Stimulated activated CD8-positive, alpha-beta memory T cell treated with anti-CD3 and anti-CD28 coated beads, Interleukin-7, amount 100 ng/mL, for 1 hour (primary cell): ENCODE results near the gene SLC6A12.
A peak's percentile ranks its signal among the peaks of the same experiment; 100 is the strongest.
"Not testable (repeated sequence)": the region's sequence is repeated elsewhere in the genome, so short reads cannot be mapped to it uniquely, and the experiment has no call there.

Experiments
- DNase-seq, 2 donors: peaks; one replicate each; pipeline ENCODE4 v3.0.0-alpha.2; 2020; ENCODE audit warnings: low read depth in 2 of 2

SLC6A12 gene

DNA sequence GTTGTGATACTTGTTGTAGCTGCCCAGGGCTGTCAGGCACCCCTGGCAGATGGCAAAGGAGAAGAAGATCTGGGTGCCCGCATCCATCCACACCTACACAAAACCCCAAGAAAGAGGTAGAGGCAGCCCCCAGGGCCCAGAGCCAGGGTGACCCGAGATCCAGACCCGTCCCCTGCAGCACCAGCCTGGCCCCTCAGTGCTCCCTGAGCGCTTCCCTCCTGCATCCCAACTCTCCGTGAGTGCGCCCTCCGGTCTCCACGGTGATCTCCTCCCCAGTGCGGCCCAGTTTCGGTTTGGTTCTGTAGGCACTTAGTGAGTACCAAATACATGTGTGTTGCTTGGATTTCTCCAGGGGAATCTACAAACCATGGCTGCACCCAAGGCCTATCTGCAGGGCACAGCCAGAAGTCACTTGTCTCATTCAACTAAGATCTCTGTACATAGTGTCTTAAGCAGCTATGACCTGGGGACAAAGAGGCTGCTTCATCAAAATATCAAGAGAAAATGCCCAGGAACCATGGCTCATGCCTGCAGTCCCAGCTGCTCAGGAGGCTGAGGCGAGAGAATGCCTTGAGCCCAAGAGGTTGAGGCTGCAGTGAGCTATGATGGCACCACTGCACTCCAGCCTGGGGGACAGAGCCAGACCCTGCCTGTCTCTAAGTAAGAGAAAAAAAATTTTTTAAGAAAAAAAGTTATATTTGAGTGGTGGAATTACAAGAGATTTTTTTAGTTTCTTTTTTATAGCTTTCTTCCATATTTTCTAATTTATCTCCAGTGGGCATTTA, 15.9 kb downstream of the SLC6A12 start:
- no peak for DNase-seq

DNA sequence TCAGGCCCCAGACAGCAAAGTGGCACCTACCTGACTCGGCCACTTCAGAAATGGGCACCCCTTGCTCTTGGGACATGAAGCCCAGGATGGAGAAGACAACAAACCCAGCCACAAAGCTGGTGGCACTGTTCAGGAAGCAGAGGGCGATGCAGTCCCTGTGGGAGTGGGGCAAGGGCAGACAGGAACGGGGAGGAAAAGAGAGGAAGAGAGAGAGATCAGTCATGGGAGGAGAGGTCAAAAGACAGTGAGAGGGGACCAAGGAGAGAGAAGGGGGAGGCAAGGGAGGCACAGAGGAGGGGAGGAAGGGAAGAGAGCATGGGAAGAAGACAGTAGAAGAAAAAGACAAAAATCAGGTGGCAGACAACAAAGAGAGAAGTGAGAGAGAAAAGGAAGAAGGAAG, 16.6 kb downstream of the SLC6A12 start:
- DNase-seq, result no peak

DNA sequence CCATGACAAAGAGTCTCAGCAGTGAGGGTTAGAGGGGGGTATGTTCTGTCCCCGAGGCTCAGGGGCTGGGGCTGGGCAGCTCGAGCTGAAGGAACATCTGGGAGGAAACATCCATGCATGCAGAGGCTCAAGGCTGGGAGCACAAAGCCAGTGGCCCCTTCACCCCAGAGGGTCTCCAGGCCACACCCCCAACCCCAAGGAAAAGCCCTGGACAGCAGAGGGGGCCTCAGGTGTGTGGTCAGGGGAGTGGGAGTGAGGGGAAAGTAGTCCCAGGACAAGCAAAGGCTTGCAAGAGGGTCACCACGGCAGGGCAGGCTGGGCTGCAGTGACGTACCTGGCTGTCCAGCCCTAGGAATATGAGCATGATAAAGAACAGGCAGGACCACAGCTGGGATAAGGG, 17.5 kb downstream of the SLC6A12 start:
- no peak for DNase-seq

DNA sequence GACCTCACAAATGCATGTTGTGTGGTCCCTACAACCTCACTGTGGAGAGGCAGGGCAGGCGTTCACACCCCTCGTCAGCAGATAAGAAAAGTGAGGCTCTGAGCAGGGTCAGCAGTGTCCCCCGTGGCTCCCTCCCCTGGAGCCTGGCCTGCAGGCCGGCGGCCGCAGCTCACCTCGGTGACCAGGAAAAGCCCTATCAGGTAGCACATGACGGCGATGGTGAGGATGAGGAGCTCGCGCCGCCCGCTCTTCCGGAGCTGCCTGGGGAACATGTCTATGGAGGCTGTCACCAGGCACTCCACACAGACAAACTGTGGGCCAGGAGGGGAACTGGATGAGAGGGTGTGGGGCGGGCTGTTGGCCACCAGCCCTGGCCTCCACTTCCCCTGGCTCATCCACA, 18.0 kb downstream of the SLC6A12 start:
- DNase-seq, result no peak

DNA sequence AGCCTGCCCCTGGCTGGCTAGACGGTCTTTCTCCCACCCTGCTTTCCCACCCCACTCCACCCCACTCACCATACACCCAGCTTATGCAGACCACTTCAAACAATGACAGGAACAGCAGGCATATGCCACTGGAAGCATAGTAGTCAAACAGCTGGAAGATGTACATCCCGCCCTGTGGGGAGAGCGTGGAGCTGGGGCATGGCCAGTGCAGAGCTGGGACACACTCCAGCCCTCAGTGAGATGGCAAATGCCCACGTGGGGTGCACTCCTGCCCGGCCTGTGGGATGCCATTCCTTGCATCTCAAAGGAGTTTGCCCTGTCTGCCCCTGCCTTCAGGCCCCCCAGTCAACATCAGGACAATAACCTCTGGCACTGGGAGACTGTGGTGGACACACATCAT, 18.8 kb downstream of the SLC6A12 start:
- no peak for DNase-seq

DNA sequence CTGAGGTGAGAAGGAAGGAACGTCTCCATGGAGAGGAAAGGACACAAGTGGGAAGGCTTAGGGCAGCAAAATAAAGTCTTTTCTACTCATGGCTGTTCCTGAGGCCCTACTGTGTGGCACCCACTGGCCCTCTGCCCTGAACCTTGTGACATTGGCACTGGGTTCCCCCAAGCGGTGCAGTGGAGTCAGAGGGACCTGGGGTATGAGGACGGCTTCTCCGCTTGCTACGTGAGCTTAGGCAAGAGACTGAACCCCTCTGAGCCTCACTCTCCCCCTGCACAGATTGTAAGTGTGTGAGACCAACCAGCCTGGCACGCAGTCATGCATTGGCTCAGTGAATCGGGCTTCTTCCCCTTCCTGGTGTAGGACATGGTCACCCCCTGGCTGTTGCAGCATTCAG, 19.7 kb downstream of the SLC6A12 start:
- DNase-seq, result no peak

DNA sequence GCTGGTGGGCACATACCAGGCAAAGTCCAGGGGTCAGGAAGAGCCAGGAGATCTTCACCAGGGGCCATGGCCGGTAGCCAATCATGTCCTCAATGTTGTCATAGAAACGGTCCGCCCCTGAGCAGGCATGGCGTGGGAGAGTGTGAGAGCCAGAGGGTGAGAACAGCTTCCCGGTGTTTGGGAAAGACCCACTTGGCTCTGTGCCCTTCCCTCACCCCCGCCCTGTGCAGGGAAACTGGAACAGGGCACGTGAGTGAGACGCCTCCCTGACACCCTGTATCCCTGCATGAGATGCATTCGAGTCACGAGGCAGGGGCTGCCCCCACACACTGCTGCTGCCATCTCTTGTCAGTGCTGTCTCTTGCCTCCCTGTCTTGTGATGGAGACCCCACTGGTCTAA, 20.7 kb downstream of the SLC6A12 start:
- no peak for DNase-seq

DNA sequence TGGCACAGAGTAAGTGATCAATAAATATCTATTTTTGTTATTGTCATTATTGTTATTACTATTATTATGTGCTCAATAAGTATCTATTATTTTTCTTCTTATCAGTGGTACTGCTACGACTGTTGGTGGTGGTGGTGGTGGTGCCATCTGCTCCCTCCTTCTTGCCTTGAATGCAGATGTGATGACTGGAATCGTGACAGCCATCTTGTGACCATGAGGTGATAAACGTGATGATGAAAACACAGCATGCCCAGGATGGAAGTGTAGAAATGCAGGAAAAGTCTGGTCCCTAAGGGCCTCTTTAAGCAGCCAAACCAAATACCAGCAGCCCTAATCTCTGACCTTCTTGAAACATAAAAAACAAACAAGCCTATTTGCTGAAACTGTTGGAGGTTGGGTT, 22.4 kb downstream of the SLC6A12 start:
- DNase-seq, result no peak

DNA sequence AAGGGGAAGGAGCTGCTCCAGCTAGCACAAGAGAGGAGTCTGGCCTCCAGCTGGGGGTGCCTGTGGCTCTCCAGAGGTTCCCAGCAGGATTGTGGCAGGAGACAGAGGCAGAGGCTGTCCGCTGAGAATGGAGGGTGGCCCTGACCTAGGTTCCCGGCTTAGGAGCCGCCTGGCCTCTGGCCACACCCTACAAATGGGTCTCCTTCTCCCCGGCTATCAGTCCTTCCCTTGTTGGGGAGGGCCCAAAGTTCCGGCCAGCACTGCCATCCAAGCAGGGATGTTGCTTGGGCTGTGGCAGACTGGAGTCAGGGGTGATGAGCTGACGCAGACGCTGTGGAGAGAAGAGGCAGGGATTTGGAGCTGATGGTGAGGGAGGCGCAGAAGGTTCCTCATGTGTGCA, 23.1 kb downstream of the SLC6A12 start:
- DNase-seq, result no peak

DNA sequence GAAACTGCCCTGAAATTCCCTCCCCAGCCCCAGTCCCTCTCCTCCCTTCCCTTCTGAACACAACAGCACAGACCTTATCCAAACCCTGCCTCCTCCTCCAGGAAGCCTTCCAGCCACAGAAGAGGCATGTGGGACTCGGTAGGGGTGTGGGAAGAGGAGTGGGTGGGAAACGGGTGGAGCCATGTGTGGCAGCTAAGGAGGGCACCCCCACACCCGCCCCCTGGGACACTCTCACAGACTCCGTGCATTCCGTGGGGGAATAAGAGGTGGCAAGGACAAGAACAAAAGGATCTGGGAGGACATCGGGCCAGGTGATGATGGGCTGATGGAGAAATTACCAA, 24.4 kb downstream of the SLC6A12 start:
- DNase-seq, result no peak

DNA sequence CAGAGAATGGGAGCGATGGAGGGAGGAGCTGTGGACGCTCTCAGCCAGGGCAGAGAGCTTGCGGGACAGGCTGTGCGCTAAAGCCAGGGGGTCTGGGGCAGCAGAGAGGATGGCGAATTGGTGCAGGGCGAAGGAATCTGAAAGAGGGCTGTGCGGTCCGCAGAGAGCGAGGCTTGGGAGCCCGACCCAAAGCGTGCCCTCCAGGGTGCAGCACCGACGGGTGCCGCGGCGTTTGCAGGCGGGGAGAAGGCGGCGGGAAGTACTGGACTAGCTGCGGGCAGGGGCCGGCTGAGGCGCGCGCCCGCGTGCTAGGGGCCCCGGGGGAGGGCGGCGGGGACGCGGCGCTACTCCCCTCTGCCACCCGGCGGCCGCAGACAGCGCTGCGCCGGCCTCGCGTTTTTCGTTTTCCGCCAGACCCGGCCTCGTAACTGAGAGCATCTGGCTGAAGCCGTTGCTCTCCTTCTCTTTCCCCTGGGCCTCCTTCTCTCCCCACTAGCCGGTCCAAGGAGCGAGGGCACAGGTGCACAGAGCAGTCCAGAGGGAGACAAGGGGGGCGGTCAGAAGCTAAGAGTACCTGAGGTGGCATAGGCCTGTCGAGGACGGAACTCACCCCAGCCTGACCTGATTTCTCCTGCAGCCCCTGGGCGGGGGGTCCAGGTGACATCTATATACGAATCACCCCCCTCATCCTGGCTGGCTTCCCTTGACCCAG, 24.9 kb downstream of the SLC6A12 start:
- peak in 1 of 2 donors; percentile 15 for DNase-seq

DNA sequence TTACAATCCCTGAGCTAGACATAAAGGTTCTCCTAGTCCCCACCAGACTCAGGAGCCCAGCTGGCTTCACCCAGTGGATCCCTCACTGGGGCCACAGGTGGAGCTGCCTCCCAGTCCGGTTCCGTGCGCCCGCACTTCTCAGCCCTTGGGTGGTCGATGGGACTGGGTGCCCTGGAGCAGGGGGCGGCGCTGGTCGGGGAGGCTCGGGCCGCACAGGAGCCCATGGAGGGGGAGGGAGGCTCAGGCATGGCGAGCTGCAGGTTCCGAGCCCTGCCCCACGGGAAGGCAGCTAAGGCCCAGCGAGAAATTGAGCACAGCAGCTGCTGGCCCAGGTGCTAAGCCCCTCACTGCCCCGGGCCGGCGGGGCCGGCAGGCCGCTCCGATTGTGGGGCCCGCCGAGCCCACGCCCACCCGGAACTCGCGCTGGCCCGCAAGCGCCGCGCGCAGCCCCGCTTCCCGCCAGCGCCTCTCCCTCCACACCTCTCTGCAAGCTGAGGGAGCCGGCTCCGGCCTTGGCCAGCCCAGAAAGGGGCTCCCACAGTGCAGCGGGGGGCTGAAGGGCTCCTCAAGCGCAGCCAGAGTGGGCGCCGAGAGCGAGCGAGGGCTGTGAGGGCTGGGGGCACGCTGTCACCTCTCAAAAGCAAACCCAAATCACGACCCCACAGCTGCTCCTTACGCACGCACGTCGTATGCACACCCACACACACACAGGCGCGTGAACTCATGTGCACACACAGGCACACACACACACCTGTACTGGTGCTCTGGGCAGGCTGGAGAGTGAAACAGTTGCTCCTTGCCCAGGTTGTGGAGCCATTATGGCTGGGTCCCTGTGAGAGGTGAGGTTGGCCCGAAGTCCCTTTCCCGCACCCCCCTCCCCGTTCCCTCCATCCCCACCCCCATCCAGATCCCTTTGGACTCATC, 25.7 kb downstream of the SLC6A12 start:
- not testable (repeated sequence) for DNase-seq

DNA sequence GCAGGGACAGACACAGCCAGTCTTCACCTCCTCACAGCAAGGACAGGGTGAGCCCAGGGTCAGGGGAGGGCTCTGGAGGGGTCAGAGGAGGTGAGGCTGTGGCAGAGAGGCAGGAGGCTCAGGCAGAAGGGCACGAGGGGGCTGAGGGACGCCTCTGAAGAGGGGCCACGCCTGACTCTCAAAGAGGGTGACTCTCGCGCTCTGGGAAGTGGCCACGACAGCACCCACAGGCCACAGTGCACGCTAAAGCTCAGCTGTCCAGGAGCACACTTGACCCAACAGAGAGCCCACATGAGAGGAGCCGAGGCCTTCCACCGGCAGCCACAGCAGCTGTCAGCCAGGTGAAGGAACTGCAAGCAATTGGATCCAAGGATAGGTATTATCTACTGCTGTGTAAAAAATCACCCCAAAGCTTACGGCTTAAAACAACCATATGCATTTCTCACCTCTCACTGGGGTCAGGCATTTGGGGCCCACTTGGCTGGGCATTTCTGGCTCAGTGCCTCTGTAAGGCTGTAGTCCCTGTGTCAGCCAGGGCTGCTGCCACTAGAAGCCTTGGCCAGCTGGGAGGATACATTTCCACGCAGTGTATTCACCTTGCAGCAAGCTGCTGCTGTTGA, 27.8 kb downstream of the SLC6A12 start:
- DNase-seq, result no peak

DNA sequence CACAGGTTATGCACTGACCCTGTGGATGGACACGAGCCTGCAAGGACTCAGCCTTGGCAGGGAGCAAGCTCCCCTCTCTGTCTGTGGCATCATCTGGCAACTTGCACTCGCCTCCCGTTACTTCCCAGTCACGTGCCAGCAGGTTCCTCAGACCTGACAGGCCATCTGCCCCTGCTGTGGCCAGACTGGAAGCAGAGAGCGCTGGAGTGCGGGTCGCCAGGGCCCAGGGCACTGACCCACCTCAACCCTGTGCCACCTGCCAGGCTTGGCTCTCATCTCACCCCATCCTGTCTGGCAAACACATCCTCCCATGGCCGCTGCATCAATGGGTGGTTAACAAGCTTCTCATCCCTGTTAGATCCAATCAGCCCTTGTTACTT, 28.4 kb downstream of the SLC6A12 start:
- no peak for DNase-seq

DNA sequence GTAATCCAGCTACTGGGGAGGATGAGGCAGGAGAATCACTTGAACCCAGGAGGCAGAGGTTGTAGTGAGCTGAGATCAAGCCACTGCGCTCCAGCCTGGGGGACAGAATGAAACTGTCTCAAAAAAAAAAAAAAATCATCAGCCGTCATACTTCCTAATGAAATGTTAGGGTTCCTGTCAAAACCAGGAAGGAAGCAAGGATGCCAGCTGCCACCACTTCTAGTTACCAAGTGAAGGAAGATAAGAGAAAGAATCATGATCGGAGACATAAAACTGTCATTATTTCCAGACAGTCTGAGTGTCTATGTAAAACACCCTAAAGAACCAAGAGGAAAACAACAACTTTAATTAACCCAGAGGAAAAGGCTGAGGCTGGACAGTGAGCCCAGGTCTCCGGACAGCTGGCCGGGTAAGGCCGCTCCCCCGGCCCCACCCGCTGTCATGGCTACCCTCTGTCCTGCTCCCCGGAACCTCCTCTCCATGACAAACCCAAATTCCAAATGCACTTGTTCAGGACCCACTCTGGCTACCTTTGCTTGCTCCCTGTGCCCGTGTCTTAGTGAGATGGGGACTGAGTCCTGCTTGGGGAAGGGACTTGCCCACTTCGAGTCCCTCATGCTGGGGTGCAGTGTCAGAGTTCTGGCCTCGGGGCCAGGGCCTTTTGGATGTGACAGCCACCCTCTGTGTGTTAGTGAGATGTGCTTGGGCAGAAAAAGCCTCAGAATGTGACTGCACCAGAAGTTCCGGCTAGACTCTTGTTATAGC, 29.0 kb downstream of the SLC6A12 start:
- no peak for DNase-seq

DNA sequence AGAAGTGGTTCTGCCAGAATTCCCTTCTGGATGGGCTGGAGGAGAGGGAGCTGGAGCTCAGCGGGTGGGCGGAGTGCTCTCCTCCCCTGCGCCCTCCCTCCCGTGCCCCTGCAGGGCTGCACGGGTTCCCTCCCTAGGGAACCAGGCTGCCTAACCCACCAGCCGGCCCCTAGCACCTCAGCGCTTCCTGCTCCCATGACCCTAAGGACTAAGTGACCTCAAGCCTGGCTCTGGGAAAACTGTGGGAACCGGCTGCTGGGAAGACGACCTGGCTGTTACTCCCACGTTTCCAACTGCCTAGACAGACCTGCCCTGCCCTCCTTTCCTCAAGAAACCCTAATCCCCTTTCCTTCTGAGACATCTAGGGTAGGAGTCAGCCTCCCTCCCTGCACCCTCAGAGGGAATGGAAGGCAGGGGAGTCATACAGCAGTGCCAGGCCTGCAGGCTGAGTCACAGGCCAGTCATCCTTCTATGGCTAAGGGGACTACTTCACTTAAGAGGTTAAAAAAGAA, 31.5 kb downstream of the SLC6A12 start:
- DNase-seq, result no peak

DNA sequence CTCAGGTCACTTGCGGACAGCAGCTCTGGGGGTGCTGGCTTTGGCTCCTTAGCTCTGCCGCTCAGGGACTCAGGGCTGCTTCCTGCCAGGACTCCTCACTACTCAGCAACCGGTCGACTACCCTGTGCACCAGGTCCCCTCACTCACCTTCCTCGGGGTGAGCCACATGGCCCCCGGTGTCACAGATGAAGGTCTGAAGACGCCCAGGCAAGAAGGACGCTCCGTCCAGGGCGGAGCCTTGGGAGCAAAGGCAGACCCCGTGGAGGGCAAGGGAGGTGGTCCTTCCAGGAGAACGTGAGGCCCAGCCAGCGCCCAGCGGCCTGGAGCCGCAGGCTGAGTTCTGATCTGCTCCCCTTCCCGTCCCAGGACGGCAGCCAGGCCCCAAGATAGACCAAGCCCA, 32.0 kb downstream of the SLC6A12 start:
- no peak for DNase-seq

DNA sequence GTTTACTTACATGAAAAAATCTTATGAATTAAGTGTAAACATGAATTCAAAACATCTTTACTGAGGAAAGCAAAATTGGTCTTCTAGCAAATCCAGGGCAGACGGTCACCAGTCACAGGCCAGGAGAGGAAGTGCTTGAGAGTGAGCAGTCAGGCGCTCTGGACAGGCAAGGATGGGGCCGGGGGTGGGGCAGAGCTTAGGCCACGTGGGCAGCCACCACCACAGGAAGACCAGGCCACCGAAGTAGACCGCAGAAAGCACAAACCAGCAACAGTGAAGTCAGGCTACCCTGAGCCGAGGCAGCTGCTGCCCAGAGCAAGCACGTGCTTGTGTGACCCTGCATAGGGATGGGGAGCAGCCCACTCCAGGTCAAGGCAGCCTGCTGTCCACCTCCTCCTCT, 33.5 kb downstream of the SLC6A12 start:
- DNase-seq, result no peak

DNA sequence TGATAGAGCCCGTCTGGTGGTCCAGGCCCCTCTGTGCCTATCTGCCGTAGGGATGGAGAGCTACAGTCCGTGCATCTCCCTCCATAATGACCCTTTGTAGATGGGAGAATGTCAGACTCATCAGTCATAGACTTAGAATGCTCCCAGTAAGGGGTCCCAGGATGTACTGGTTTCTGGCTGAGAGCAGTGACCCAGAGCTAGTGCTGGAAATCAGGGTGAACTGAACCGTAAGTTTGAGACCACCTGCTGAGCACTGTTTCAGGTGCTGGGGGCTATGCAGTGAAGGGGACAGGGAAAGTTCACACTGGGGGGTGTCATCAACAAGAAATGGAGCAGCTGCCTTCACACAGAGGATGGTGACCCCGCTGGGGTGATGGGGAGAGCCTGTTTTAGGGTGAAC, 34.1 kb downstream of the SLC6A12 start:
- DNase-seq, result no peak

DNA sequence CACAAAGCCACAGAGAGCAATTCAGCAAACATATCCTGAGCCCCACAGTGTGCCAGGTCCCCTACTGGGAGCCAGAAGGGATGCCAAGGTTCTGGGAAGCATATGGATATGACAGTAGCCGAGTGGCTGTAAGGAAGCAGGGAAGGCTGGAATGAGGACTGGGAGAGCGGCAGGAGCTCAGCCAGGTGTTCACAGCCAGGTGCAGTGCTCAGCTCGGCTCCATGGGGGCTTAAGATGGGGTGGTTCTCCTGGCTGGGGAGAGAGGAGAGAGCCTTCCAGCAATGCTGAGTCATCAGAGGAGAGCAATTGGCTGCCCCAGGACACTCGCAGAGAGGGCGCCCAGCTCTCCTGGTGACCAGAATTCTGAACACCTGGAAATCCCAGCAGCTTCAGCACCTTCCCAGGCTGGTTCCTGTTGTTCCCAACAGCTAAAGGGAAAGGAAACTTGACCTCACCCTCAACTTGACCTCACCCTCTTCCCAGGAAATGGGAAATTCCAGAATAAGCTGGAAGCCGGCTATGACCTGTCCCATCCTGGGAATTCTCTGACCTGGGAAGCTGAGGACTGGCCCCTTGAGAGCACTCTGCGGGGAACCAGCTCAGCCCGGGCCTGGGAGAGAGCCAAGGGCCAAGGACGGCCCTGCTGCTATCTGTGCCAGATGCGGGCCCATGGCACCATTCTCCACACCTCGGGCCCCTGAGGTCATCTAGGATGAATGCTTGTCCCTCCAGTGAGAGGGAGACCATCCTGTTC, 34.6 kb downstream of the SLC6A12 start:
- no peak for DNase-seq

DNA sequence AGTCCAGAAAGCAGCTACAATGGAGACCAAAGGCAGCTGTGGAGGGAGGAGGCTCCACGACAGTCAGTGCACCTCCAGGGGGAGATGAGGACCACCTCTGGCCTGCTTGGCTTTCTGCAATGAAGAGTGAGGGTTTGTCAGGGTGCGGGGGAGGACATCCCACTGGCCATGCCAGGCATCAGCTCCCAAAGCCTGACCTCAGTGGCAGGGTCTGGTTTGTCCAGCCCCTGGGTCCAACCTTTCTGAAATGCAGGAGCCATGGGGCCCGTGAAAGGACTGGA, 35.2 kb downstream of the SLC6A12 start:
- DNase-seq, result no peak
